Measurements from ENCODE around the gene RNF38.

RNF38 gene

GRCh38 chr9:36357639-36358038, 42.4 kb downstream of the RNF38 start:
- Histone ChIP-seq H2BK15ac (ENCODE audit: low read depth, poor library complexity, severe bottlenecking) (no peak overlapping the region), H3K4ac (ENCODE audit: low read depth in 1 of 2, low read length in 2 of 2) (no peak overlapping the region), H3K14ac (ENCODE audit: low read length in 2 of 2) (no peak overlapping the region), H3K4me2 (ENCODE audit: low read length, poor library complexity, severe bottlenecking) (no peak overlapping the region), H4K91ac (ENCODE audit: low read length) (no peak overlapping the region), H3K4me3 (ENCODE audit: insufficient read depth in 1 of 2, low read depth in 1 of 2, low read length in 2 of 2) (no peak overlapping the region), H3K4me1 (ENCODE audit: control insufficient read depth, insufficient read depth, low read depth, low read length) (no peaks in the 10 kb centered on the region), H2BK12ac (ENCODE audit: low read length in 2 of 2) (no peak overlapping the region), H3K18ac (ENCODE audit: low read depth in 1 of 2, low read length in 2 of 2) (no peak overlapping the region), H2BK5ac (ENCODE audit: low read depth, low read length, poor library complexity, severe bottlenecking) (no peak overlapping the region), H3K36me3 (ENCODE audit: control insufficient read depth in 1 of 2, insufficient read depth in 2 of 2, low read depth in 1 of 2, low read length in 2 of 2) (peaks cover 8 to 65% of the 10 kb centered on the region in 2 experiments), H2AFZ (ENCODE audit: low read depth, low read length) (no peak overlapping the region), H2BK120ac (ENCODE audit: low read depth, low read length) (no peak overlapping the region), H3K27ac (ENCODE audit: low read length, poor library complexity, severe bottlenecking) (no peak overlapping the region), H3K23ac (ENCODE audit: low read length in 2 of 2) (no peak overlapping the region), H2AK5ac (ENCODE audit: low read length, severe bottlenecking) (no peak overlapping the region), H4K8ac (ENCODE audit: low read length) (no peak overlapping the region), H3K27me3 (ENCODE audit: control insufficient read depth in 1 of 2, insufficient read depth in 1 of 2, low read length in 2 of 2) (no peaks in the 10 kb centered on the region), H3K79me1 (replicated peaks; ENCODE audit: low read length, poor library complexity, severe bottlenecking) (peaks cover 23% of the 10 kb centered on the region), H3K9me3 (ENCODE audit: control insufficient read depth, low read length) (no peaks in the 10 kb centered on the region), H3K9ac (ENCODE audit: low read length) (no peak overlapping the region)
- DNase-seq: no peak
- WGBS: 100% methylated on average over 1 of the region's 1 CpG

GRCh38 chr9:36346569-36346968, 53.5 kb downstream of the RNF38 start:
- WGBS: 100% methylated on average over 3 of the region's 3 CpGs
- no peak overlapping the region for H2BK15ac ChIP-seq (ENCODE audit: low read depth, poor library complexity, severe bottlenecking)
- H2BK5ac ChIP-seq (ENCODE audit: low read depth, low read length, poor library complexity, severe bottlenecking): no peak overlapping the region
- peaks cover 13% of the 10 kb centered on the region for H3K79me1 ChIP-seq (replicated peaks; ENCODE audit: low read length, poor library complexity, severe bottlenecking)
- no peak overlapping the region for H3K4me2 ChIP-seq (ENCODE audit: low read length, poor library complexity, severe bottlenecking)
- no peak overlapping the region for H4K8ac ChIP-seq (ENCODE audit: low read length)
- no peaks in the 10 kb centered on the region for H3K4me1 ChIP-seq (ENCODE audit: control insufficient read depth, insufficient read depth, low read depth, low read length)
- no peak overlapping the region for H2BK12ac ChIP-seq (ENCODE audit: low read length in 2 of 2)
- no peak overlapping the region for H3K23ac ChIP-seq (ENCODE audit: low read length in 2 of 2)
- no peaks in the 10 kb centered on the region for H3K27me3 ChIP-seq (ENCODE audit: control insufficient read depth in 1 of 2, insufficient read depth in 1 of 2, low read length in 2 of 2)
- H3K14ac ChIP-seq (ENCODE audit: low read length in 2 of 2): no peak overlapping the region
- H3K9ac ChIP-seq (ENCODE audit: low read length): no peak overlapping the region
- no peak overlapping the region for H3K27ac ChIP-seq (ENCODE audit: low read length, poor library complexity, severe bottlenecking)
- H3K4me3 ChIP-seq (ENCODE audit: insufficient read depth in 1 of 2, low read depth in 1 of 2, low read length in 2 of 2): no peak overlapping the region
- H2BK120ac ChIP-seq (ENCODE audit: low read depth, low read length): no peak overlapping the region
- H3K36me3 ChIP-seq (ENCODE audit: control insufficient read depth in 1 of 2, insufficient read depth in 2 of 2, low read depth in 1 of 2, low read length in 2 of 2): peaks cover 19 to 95% of the 10 kb centered on the region in 2 experiments
- no peak overlapping the region for H3K18ac ChIP-seq (ENCODE audit: low read depth in 1 of 2, low read length in 2 of 2)
- no peak overlapping the region for H2AK5ac ChIP-seq (ENCODE audit: low read length, severe bottlenecking)
- H3K9me3 ChIP-seq (ENCODE audit: control insufficient read depth, low read length): no peaks in the 10 kb centered on the region
- DNase-seq: no peak
- H2AFZ ChIP-seq (ENCODE audit: low read depth, low read length): no peak overlapping the region
- no peak overlapping the region for H3K4ac ChIP-seq (ENCODE audit: low read depth in 1 of 2, low read length in 2 of 2)
- H4K91ac ChIP-seq (ENCODE audit: low read length): no peak overlapping the region

- H3K9ac ChIP-seq (ENCODE audit: low read length): no peak overlapping the region
- H2AK5ac ChIP-seq (ENCODE audit: low read length, severe bottlenecking): no peak overlapping the region
- H3K23ac ChIP-seq (ENCODE audit: low read length in 2 of 2): no peak overlapping the region
- no peaks in the 10 kb centered on the region for H3K27me3 ChIP-seq (ENCODE audit: control insufficient read depth in 1 of 2, insufficient read depth in 1 of 2, low read length in 2 of 2)
- no peak for DNase-seq
- H2BK15ac ChIP-seq (ENCODE audit: low read depth, poor library complexity, severe bottlenecking): no peak overlapping the region
- no peak overlapping the region for H3K18ac ChIP-seq (ENCODE audit: low read depth in 1 of 2, low read length in 2 of 2)
- no peak overlapping the region for H2BK12ac ChIP-seq (ENCODE audit: low read length in 2 of 2)
- no peak overlapping the region for H2AFZ ChIP-seq (ENCODE audit: low read depth, low read length)
- no peak overlapping the region for H3K4me3 ChIP-seq (ENCODE audit: insufficient read depth in 1 of 2, low read depth in 1 of 2, low read length in 2 of 2)
- no peaks in the 10 kb centered on the region for H3K4me1 ChIP-seq (ENCODE audit: control insufficient read depth, insufficient read depth, low read depth, low read length)
- H3K27ac ChIP-seq (ENCODE audit: low read length, poor library complexity, severe bottlenecking): no peak overlapping the region
- H3K9me3 ChIP-seq (ENCODE audit: control insufficient read depth, low read length): no peaks in the 10 kb centered on the region
- WGBS: 93% methylated on average over 5 of the region's 6 CpGs
- H3K14ac ChIP-seq (ENCODE audit: low read length in 2 of 2): no peak overlapping the region
- H3K4ac ChIP-seq (ENCODE audit: low read depth in 1 of 2, low read length in 2 of 2): no peak overlapping the region
- no peak overlapping the region for H2BK5ac ChIP-seq (ENCODE audit: low read depth, low read length, poor library complexity, severe bottlenecking)
- no peak overlapping the region for H4K91ac ChIP-seq (ENCODE audit: low read length)
- H4K8ac ChIP-seq (ENCODE audit: low read length): no peak overlapping the region
- H3K4me2 ChIP-seq (ENCODE audit: low read length, poor library complexity, severe bottlenecking): no peak overlapping the region
- peaks cover 23 to 95% of the 10 kb centered on the region in 2 experiments for H3K36me3 ChIP-seq (ENCODE audit: control insufficient read depth in 1 of 2, insufficient read depth in 2 of 2, low read depth in 1 of 2, low read length in 2 of 2)
- no peak overlapping the region for H2BK120ac ChIP-seq (ENCODE audit: low read depth, low read length)
- H3K79me1 ChIP-seq (replicated peaks; ENCODE audit: low read length, poor library complexity, severe bottlenecking): peaks cover 14% of the 10 kb centered on the region
Measured at GRCh38 chr9:36345103-36345846, 54.8 kb downstream of the RNF38 start.

GRCh38 chr9:36341936-36342577, 58.0 kb downstream of the RNF38 start:
- no peak overlapping the region for H2AK5ac ChIP-seq (ENCODE audit: low read length, severe bottlenecking)
- no peak overlapping the region for H3K23ac ChIP-seq (ENCODE audit: low read length in 2 of 2)
- no peak for DNase-seq
- no peak overlapping the region for H2BK12ac ChIP-seq (ENCODE audit: low read length in 2 of 2)
- no peak overlapping the region for H3K4me2 ChIP-seq (ENCODE audit: low read length, poor library complexity, severe bottlenecking)
- no peaks in the 10 kb centered on the region for H3K9me3 ChIP-seq (ENCODE audit: control insufficient read depth, low read length)
- WGBS: 100% methylated on average over 1 of the region's 3 CpGs
- H3K9ac ChIP-seq (ENCODE audit: low read length): no peak overlapping the region
- peaks cover 18 to 91% of the 10 kb centered on the region in 2 experiments for H3K36me3 ChIP-seq (ENCODE audit: control insufficient read depth in 1 of 2, insufficient read depth in 2 of 2, low read depth in 1 of 2, low read length in 2 of 2)
- no peak overlapping the region for H3K18ac ChIP-seq (ENCODE audit: low read depth in 1 of 2, low read length in 2 of 2)
- peaks cover 8% of the 10 kb centered on the region for H3K79me1 ChIP-seq (replicated peaks; ENCODE audit: low read length, poor library complexity, severe bottlenecking)
- H3K14ac ChIP-seq (ENCODE audit: low read length in 2 of 2): no peak overlapping the region
- no peak overlapping the region for H2AFZ ChIP-seq (ENCODE audit: low read depth, low read length)
- no peak overlapping the region for H4K91ac ChIP-seq (ENCODE audit: low read length)
- no peaks in the 10 kb centered on the region for H3K4me1 ChIP-seq (ENCODE audit: control insufficient read depth, insufficient read depth, low read depth, low read length)
- H4K8ac ChIP-seq (ENCODE audit: low read length): no peak overlapping the region
- no peak overlapping the region for H3K4ac ChIP-seq (ENCODE audit: low read depth in 1 of 2, low read length in 2 of 2)
- H2BK5ac ChIP-seq (ENCODE audit: low read depth, low read length, poor library complexity, severe bottlenecking): no peak overlapping the region
- H3K27me3 ChIP-seq (ENCODE audit: control insufficient read depth in 1 of 2, insufficient read depth in 1 of 2, low read length in 2 of 2): no peaks in the 10 kb centered on the region
- no peak overlapping the region for H3K27ac ChIP-seq (ENCODE audit: low read length, poor library complexity, severe bottlenecking)
- H2BK15ac ChIP-seq (ENCODE audit: low read depth, poor library complexity, severe bottlenecking): no peak overlapping the region
- no peak overlapping the region for H2BK120ac ChIP-seq (ENCODE audit: low read depth, low read length)
- H3K4me3 ChIP-seq (ENCODE audit: insufficient read depth in 1 of 2, low read depth in 1 of 2, low read length in 2 of 2): no peak overlapping the region

Measured in mesenchymal stem cell (in vitro differentiated cells and primary cell).